IMR-90 (cell line): Measurements from ENCODE around the gene IPO13. TPM values are rescaled to one million over a fixed set of nuclear protein-coding genes. Genes with fewer than 3 reads are reported as not detected.
A peak's percentile ranks its signal among the peaks of the same experiment; 100 is the strongest.

Experiments
- ATAC-seq: fragments of 200-7000 bp; cut with Tn5 transposase; 2 replicates; pipeline ENCODE4 v1.9.1; 2020; ENCODE audit warnings: low read depth, mild to moderate bottlenecking, moderate library complexity
- BruUV-seq: library from RNA; stranded (reverse); fragments of 400-500 nt; replicated peaks from 2 replicates; lab custom pipeline; 2021; lab: Mats Ljungman, UMichigan
- CTCF ChIA-PET: fragments of 300-600 bp; formaldehyde crosslinking; extraction: SDS; loops from one replicate; lab custom pipeline; 2021; ENCODE audit warnings: antibody characterized with exemption; lab: Yijun Ruan, JAX
- POLR2A ChIA-PET: fragments of 300-600 bp; sonication (Branson Sonifier 250); formaldehyde crosslinking; loops from one replicate; lab custom pipeline; 2022; ENCODE audit warnings: antibody characterized with exemption; ENCODE audit not compliant: unreplicated experiment; lab: Charles Lee
- DNase-seq: peaks from one replicate; pipeline ENCODE4 v3.0.0; 2013
- H2AFZ ChIP-seq: replicated peaks from 2 replicates; pipeline ENCODE3; 2013; ENCODE audit warnings: low read length, mild to moderate bottlenecking; ENCODE audit not compliant: poor library complexity
- H2AK5ac ChIP-seq: 2 replicates; pipeline ENCODE4 v1.6.1; 2013; ENCODE audit warnings: low read depth, low read length, inconsistent platforms
- H2AK9ac ChIP-seq: replicated peaks from 2 replicates; pipeline ENCODE3; 2013; ENCODE audit warnings: mild to moderate bottlenecking, low read depth, low read length, moderate library complexity; ENCODE audit not compliant: poor library complexity
- H2BK120ac ChIP-seq: 2 replicates; pipeline ENCODE4 v1.6.1; 2013; ENCODE audit warnings: low read depth, low read length, inconsistent platforms
- H2BK15ac ChIP-seq: 3 replicates; pipeline ENCODE4 v1.6.1; 2013; ENCODE audit warnings: low read depth, low read length, inconsistent platforms
- H2BK20ac ChIP-seq: 2 replicates; pipeline ENCODE4 v1.6.1; 2013; ENCODE audit warnings: low read depth, mild to moderate bottlenecking, inconsistent platforms, low read length, moderate library complexity
- H2BK5ac ChIP-seq: 2 replicates; pipeline ENCODE4 v1.6.1; 2013; ENCODE audit warnings: mild to moderate bottlenecking, low read depth, low read length, inconsistent platforms; ENCODE audit not compliant: poor library complexity, severe bottlenecking
- H3K14ac ChIP-seq: replicated peaks from 2 replicates; pipeline ENCODE4 v1.6.1; 2013; ENCODE audit warnings: low read depth, low read length, inconsistent platforms
- H3K18ac ChIP-seq: 2 replicates; pipeline ENCODE4 v1.6.1; 2013; ENCODE audit warnings: low read depth, low read length, control low read depth
- H3K23ac ChIP-seq: 2 replicates; pipeline ENCODE4 v1.6.1; 2013; ENCODE audit warnings: low read depth, low read length, inconsistent platforms
- H3K27ac ChIP-seq: 2 replicates; pipeline ENCODE4 v1.5.1; 2013; ENCODE audit warnings: mild to moderate bottlenecking, control low read depth, low read length; ENCODE audit not compliant: insufficient read depth
- H3K27me3 ChIP-seq: 2 replicates; pipeline ENCODE4 v1.6.1; 2013; ENCODE audit warnings: low read length; ENCODE audit not compliant: control insufficient read depth, insufficient read depth
- H3K36me3 ChIP-seq: 2 replicates; pipeline ENCODE4 v1.6.1; 2013; ENCODE audit warnings: low read length, mixed read lengths; ENCODE audit not compliant: control insufficient read depth, insufficient read depth
- H3K4ac ChIP-seq: 2 replicates; pipeline ENCODE4 v1.6.1; 2013; ENCODE audit warnings: low read depth, low read length, inconsistent platforms
- H3K4me1 ChIP-seq: 2 replicates; pipeline ENCODE4 v1.6.1; 2013; ENCODE audit warnings: low read length, mixed read lengths; ENCODE audit not compliant: control insufficient read depth, insufficient read depth
- H3K4me2 ChIP-seq: 2 replicates; pipeline ENCODE4 v1.6.1; 2013; ENCODE audit warnings: low read depth, mild to moderate bottlenecking, control low read depth, low read length, moderate library complexity
- H3K4me3 ChIP-seq: 2 replicates; pipeline ENCODE4 v1.5.1; 2013; ENCODE audit warnings: low read depth, mild to moderate bottlenecking, control low read depth, low read length, moderate library complexity; ENCODE audit not compliant: insufficient read depth
- H3K56ac ChIP-seq: 2 replicates; pipeline ENCODE4 v1.6.1; 2013; ENCODE audit warnings: low read length, inconsistent platforms; ENCODE audit not compliant: insufficient read depth; ENCODE audit errors: extremely low read depth
- H3K79me1 ChIP-seq, 2 experiments: 2 replicates each; pipeline ENCODE4 v1.6.1; 2013; ENCODE audit warnings: low read length in 2 of 2, inconsistent platforms in 1 of 2, low read depth in 1 of 2
- H3K9ac ChIP-seq: 2 replicates; pipeline ENCODE4 v1.6.1; 2013; ENCODE audit warnings: low read depth, low read length, control low read depth
- H3K9me1 ChIP-seq: 2 replicates; pipeline ENCODE4 v1.6.1; 2013; ENCODE audit warnings: low read length, inconsistent platforms; ENCODE audit not compliant: insufficient read depth
- H3K9me3 ChIP-seq: 2 replicates; pipeline ENCODE4 v1.6.1; 2013; ENCODE audit warnings: low read length; ENCODE audit not compliant: control insufficient read depth, insufficient read depth
- H4K20me1 ChIP-seq: 2 replicates; pipeline ENCODE4 v1.6.1; 2013; ENCODE audit warnings: low read length, inconsistent platforms; ENCODE audit not compliant: insufficient read depth
- H4K5ac ChIP-seq: 2 replicates; pipeline ENCODE4 v1.6.1; 2013; ENCODE audit warnings: mild to moderate bottlenecking, low read depth, low read length, control low read depth
- H4K8ac ChIP-seq, 2 experiments: 2 replicates each; pipeline ENCODE4 v1.6.1; 2013; ENCODE audit warnings: low read depth in 2 of 2, low read length in 2 of 2, control low read depth in 1 of 2, inconsistent platforms in 1 of 2
- H4K91ac ChIP-seq: 2 replicates; pipeline ENCODE4 v1.6.1; 2013; ENCODE audit warnings: low read depth, low read length, inconsistent platforms; ENCODE audit not compliant: insufficient read depth
- BHLHE40 ChIP-seq: fragments of 150-350 bp; IDR thresholded peaks from 2 replicates; pipeline ENCODE4 v1.6.1; 2016; ENCODE audit warnings: mild to moderate bottlenecking, low read depth, low read length
- CEBPB ChIP-seq: IDR thresholded peaks from 2 replicates; pipeline ENCODE4 v1.6.1; 2012; ENCODE audit warnings: low read depth, low read length, improper control_type of control experiment
- POLR2A ChIP-seq: IDR thresholded peaks from 2 replicates; pipeline ENCODE4 v1.6.1; 2012; ENCODE audit warnings: mild to moderate bottlenecking, low read depth, low read length
- RAD21 ChIP-seq: IDR thresholded peaks from 2 replicates; pipeline ENCODE4 v1.6.1; 2012; ENCODE audit warnings: low read length, improper control_type of control experiment
- RCOR1 ChIP-seq: IDR thresholded peaks from 2 replicates; pipeline ENCODE4 v1.6.1; 2012; ENCODE audit warnings: mild to moderate bottlenecking, low read length, improper control_type of control experiment; ENCODE audit not compliant: insufficient replicate concordance
- SMC3 ChIP-seq: fragments of 150-350 bp; IDR thresholded peaks from 2 replicates; pipeline ENCODE4 v1.6.1; 2016; ENCODE audit warnings: low read depth, mild to moderate bottlenecking, antibody characterized with exemption, low read length, moderate library complexity
- WGBS, 2 experiments: methylation state at CpG; one replicate each; pipeline versions ENCODE4 v1.1.5 to v1.1.7; 2013; ENCODE audit warnings: missing lambda C conversion rate in 2 of 2; ENCODE audit not compliant: insufficient read length in 1 of 2; ENCODE audit errors: extremely low coverage in 2 of 2; 5-methylcytosine and 5-hydroxymethylcytosine counted together
- dilution Hi-C: fragments of 300-500 bp; cut with HindIII; formaldehyde crosslinking; loops from one replicate; pipeline ENCODE4 v1.14.3; 2018; ENCODE audit warnings: low sequenced_read_pairs; ENCODE audit not compliant: unreplicated experiment
- in situ Hi-C: fragments of 300-500 bp; cut with MboI; formaldehyde crosslinking; loops from 3 replicates; pipeline ENCODE4 v1.14.3; 2019; ENCODE audit warnings: low sequenced_read_pairs, inconsistent platforms, mixed read lengths
- intact Hi-C: fragments of 100-400 bp; cut with micrococcal nuclease; formaldehyde crosslinking; loops from 2 replicates; pipeline ENCODE4 v1.10.0; 2022
- polyA plus RNA-seq, 3 experiments: library from polyadenylated mRNA; depleted of rRNA; stranded (reverse); fragments of >200 nt; gene quantifications; 2 replicates each; pipeline ENCODE4 v1.2.3, GENCODE V29; 2012; ENCODE audit warnings: low replicate concordance in 1 of 3
- total RNA-seq: library from RNA; depleted of rRNA; stranded (reverse); fragments of >200 nt; gene quantifications from 2 replicates; pipeline ENCODE4 v1.2.3, GENCODE V29; 2012

IPO13 gene
- total and polyA plus RNA-seq, 2 of the 4 experiments (the other 2 are of a cell fraction), result 15.2 to 18.7 TPM

GRCh38 chr1:43981135-43981491 lies 34.4 kb downstream of the IPO13 start:
- H4K91ac ChIP-seq, result no peak overlapping the region
- no peak overlapping the region for H3K27ac ChIP-seq
- H2AK5ac ChIP-seq, result no peak overlapping the region
- 90% methylated on average over 13 of the region's 20 CpGs; no CpG with 5 or more reads in 1 of the 2 experiments for WGBS, 2 experiments
- ATAC-seq (no peak), DNase-seq (no peak)
- TF ChIP-seq RAD21 (no peak), SMC3 (no peak), BHLHE40 (no peak), RCOR1 (no peak), CEBPB (no peak), POLR2A (no peak)
- dilution Hi-C loops (no loop called here), intact Hi-C loops (no loop called here), in situ Hi-C loops (no loop called here)
- H2AK9ac ChIP-seq, result peak overlapping the region; percentile 100
- H2BK5ac ChIP-seq, result no peak overlapping the region
- no peak overlapping the region for H4K5ac ChIP-seq
- H3K4me2 ChIP-seq, result no peak overlapping the region
- H2BK20ac ChIP-seq, result no peak overlapping the region
- H3K18ac ChIP-seq, result no peak overlapping the region
- H4K20me1 ChIP-seq, result peaks cover 52% of the 10 kb centered on the region
- no peaks in the 10 kb centered on the region for H3K27me3 ChIP-seq
- H3K9me3 ChIP-seq, result no peaks in the 10 kb centered on the region
- no peak overlapping the region for H3K9ac ChIP-seq
- H4K8ac ChIP-seq, result no peak overlapping the region
- H3K4me1 ChIP-seq, result peaks cover 21% of the 10 kb centered on the region
- H3K4ac ChIP-seq, result no peak overlapping the region
- no peak overlapping the region for H2AFZ ChIP-seq
- no TSS peak for BruUV-seq
- CTCF ChIA-PET, result no interaction called here
- H3K9me1 ChIP-seq, result peaks cover 42% of the 10 kb centered on the region
- H3K79me1 ChIP-seq, result peaks cover 46 to 79% of the 10 kb centered on the region in 2 experiments
- H2BK120ac ChIP-seq, result no peak overlapping the region
- no peak overlapping the region for H3K23ac ChIP-seq
- H3K14ac ChIP-seq, result no peak overlapping the region
- POLR2A ChIA-PET, result no interaction called here
- H3K36me3 ChIP-seq, result peaks cover 53% of the 10 kb centered on the region
- H3K4me3 ChIP-seq, result no peak overlapping the region
- H3K56ac ChIP-seq, result no peak overlapping the region
- no peak overlapping the region for H2BK15ac ChIP-seq
